ENCODE results near the gene KCNN1. TPM values are rescaled to one million over a fixed set of nuclear protein-coding genes. Genes with fewer than 3 reads are reported as not detected.
"Not testable (repeated sequence)": the region's sequence is repeated elsewhere in the genome, so short reads cannot be mapped to it uniquely, and the experiment has no call there.

The KCNN1 gene
- total RNA-seq, 1 experiment from 2014 or later = 9.2 TPM

- H2AK5ac ChIP-seq (ENCODE audit: insufficient read length, low read length); H3K4ac ChIP-seq (ENCODE audit: low read depth, low read length); H3K14ac ChIP-seq (ENCODE audit: insufficient read depth, low read length); H3K27me3 Mint-ChIP-seq (ENCODE audit: low read depth); H4K8ac ChIP-seq (replicated peaks; ENCODE audit: insufficient read length, low read depth, low read length); H3K18ac ChIP-seq (ENCODE audit: insufficient read length, low read depth, low read length); H3K56ac ChIP-seq (ENCODE audit: insufficient read length, low read depth, low read length); H3K4me2 ChIP-seq (ENCODE audit: insufficient read depth, insufficient read length, low read length); H3K36me3 Mint-ChIP-seq (ENCODE audit: insufficient read depth in 1 of 3, low read depth in 3 of 3); H4K91ac ChIP-seq (ENCODE audit: insufficient read length, low read depth, low read length); H2BK12ac ChIP-seq (ENCODE audit: insufficient read length, low read depth, low read length); H3K23me2 ChIP-seq (ENCODE audit: insufficient read length, low read depth, low read length, poor library complexity, severe bottlenecking); H3K4me3 Mint-ChIP-seq; H3K4me1 ChIP-seq (ENCODE audit: insufficient read depth, low read length); H4K5ac ChIP-seq (ENCODE audit: insufficient read length, low read depth, low read length); H3K27ac ChIP-seq (ENCODE audit: insufficient read length, low read depth, low read length); DNase-seq; H2BK15ac ChIP-seq (ENCODE audit: low read depth, low read length); H3K79me1 ChIP-seq (ENCODE audit: insufficient read depth, low read depth, low read length, poor library complexity, severe bottlenecking); H3K23ac ChIP-seq (ENCODE audit: insufficient read length, low read depth, low read length); H3K9me3 ChIP-seq (ENCODE audit: control insufficient read depth, low read depth, low read length); H2BK5ac ChIP-seq (ENCODE audit: insufficient read length, low read length); H3T11ph ChIP-seq (ENCODE audit: low read length); H2AFZ ChIP-seq (ENCODE audit: low read length); H2BK20ac ChIP-seq (ENCODE audit: low read depth, low read length, poor library complexity, severe bottlenecking); H2BK120ac ChIP-seq (ENCODE audit: low read depth, low read length, poor library complexity, severe bottlenecking); H3K9ac ChIP-seq (ENCODE audit: extremely low read depth, insufficient read length, low read length); H3K27ac Mint-ChIP-seq; H4K20me1 ChIP-seq (ENCODE audit: control insufficient read depth, insufficient read depth, insufficient read length); H3K4me1 Mint-ChIP-seq; H3K27me3 ChIP-seq (ENCODE audit: insufficient read depth, low read length); H3K79me2 ChIP-seq (ENCODE audit: insufficient read depth, low read length): not testable (repeated sequence)
- H3K9me3 Mint-ChIP-seq = peaks cover 26 to 28% of the 10 kb centered on the region in 2 experiments
- no CpG with 5 or more reads among the region's 5 CpGs for WGBS (ENCODE audit: extremely low coverage, insufficient read length, low lambda C conversion rate)
Observed at GRCh38 chr19:17919122-17919521, 47.8 kb upstream of the KCNN1 start.

Measured in H9 (cell line).